HTERT RPE-1 (cell line): ENCODE measurements around the gene CPD.

ENCODE experiments used
- in situ Hi-C: fragments of 300-500 bp; cut with MboI; formaldehyde crosslinking; loops from 4 replicates; pipeline ENCODE4 v1.14.3; 2020; ENCODE audit warnings: low sequenced_read_pairs

CPD gene

DNA sequence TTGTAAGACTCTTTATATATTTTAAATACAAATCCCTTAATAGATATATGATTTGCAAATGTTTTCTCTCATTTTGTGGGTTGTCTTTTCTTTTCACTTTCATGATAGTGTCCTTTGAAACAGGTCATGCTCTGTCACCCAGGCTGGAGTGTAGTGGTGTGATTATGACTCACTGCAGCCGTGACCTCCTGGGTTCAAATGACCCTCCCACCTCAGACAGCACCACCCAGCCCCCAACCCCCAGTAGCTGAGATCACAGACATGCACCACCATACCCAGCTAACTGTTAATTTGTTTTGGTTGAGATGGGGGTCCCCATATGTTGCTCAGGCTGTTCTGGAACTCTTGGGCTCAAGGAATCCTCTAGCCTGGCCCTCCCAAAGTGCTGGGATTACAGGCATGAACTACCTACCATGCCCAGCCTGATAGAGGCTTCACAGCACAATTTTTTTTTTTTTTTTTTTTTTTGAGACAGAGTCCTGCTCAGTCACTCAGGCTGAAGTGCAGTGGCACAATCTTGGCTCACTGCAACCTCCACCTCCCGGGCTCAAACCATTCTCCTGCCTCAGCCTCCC is 26.4 kb upstream of the CPD start:
- in situ Hi-C loops, result no loop called here

DNA sequence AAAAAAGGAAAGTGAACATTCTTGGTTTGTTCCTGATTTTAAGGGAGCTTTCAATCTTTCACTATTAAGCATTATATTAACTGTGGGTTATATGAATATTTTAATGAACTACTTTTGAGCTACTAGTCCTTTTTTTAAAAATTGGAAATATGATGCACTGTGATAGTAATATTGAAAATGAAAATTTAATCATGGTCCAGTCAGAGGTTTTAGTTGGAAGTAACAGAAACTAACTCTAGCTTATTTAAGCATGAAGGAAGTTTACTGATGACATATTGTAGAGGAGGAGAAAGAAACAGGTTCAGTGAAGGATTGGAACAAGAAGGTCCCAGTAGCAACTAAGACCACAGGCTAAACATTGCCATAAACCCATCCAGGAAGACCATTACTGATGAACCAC is 24.0 kb upstream of the CPD start:
- in situ Hi-C loops, result no loop called here

DNA sequence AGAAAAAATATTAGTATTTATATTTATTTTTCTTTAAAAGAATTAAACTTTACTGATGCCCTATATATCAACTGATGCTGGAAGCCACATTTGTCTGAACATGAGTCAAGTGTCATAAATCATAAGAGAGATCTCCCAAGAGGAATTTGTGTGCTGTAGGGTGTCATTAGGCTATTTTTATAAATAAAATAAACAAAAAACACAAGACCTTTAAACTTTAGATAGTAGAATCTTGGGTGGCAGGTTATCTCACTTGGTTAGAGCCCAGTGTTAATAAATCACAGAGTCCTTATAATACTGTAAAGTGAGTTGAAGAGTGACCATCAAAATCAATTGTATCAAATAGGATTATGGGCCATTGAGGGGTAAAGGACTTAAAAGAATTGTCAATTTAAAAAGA is 21.3 kb upstream of the CPD start:
- in situ Hi-C loops, result no loop called here

DNA sequence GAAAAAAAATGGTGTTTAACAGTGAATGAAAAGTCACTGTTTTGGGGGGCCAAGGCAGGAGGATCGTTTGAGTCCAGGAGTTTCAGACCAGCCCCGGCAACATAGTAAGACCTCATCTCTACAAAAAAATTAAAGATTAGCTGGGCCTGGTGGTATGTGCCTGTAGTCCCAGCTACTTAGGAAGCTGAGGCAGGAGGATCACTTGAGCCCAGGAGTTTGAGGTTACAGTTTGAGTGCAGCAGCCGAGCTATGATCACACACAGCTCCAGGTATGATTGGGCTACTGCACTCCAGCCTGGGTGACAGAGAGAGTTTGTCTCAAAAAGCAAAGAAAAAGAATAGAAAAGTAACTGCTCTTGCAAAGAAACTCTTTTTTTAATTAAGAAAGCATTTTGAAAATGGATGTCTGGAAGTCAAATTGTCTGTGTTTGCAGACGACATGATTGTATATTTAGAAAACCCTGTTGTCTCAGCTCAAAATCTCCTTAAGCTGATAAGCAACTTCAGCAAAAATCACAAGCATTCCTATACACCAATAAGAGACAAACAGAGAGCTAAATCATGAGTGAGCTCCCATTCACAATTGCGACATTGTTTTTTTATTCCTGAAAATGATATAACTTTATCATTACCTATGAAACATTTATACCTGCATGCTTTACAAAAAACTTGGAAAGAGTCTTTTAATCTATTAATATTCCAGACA is 20.5 kb upstream of the CPD start:
- in situ Hi-C loops, result no loop called here

DNA sequence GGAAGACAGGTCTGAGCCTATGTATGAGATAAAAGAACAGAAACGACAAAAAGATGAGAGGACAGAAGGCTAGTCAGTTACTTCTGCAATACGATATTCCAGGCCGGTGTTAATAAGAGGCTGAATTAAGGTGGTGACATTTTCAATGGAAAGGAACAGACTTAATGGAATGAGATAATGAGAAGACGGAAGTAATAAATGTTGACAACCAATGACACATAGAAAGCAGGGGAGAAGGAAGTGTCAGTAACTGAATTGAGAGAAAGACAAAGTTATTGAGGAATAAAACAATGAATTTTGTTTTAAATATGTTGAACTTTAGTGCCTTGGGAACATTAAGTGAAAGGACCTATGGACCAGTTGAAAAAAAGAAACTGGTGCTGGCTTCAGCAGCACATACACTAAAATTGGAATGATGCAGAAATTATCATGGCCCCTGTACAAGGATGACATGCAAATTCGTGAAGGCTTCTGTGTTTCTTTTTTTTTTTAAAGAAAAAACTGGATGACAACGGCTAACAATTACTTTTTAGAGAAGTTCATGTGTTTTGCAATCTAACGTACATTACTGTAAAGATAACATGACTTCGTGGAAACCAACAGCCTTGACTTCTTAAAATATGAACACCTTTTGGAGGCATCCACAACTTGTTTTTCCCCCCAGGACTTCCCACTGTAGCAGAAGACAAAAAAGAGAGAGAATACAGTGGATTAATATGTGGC is 18.5 kb upstream of the CPD start:
- in situ Hi-C loops, result no loop called here

DNA sequence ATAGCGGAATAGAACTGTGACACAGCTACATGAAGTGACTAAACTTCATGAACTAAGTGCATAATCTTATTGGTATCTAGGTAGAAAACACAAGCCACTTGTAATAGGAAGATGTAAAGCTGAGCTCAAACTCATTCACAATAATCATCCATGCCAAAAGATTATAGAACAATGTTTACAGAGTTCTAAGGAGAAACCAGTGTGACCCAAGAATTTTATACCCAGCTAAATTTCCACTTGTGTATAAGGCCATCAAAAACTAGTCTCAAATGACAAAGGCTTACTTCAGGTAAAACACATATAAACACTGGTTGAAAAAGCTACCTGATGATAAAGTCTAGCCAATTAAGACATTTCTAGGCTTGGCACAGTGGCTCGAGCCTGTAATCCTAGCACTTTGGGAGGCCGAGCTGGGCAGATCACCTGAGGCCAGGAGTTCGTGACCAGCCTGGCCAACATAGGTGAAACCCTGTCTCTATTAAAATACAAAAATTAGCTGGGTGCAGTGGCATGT is 16.9 kb upstream of the CPD start:
- in situ Hi-C loops, result no loop called here

DNA sequence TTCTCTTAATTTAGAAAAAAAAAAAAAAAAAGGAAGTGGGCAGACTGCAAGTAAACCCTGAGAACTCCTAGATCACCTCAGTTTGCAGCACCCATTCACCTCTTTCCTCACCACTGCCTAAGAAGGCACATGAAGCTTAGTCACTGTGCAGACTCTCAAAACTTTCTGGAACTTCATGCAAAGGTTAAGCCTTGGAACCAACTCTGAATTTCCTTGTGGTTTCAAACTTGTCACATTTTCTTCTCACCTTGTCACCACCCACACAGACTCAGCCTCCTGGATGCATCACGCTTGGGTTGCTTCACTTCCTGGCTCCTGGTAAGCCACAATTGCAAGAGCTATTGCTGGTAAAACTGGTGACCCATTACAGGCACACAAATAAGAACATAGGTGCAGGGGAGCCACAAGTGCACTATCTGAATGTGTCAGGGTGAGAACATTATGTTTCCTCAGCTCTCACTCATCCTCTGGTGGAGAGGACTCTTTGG is 15.0 kb upstream of the CPD start:
- in situ Hi-C loops, result no loop called here

DNA sequence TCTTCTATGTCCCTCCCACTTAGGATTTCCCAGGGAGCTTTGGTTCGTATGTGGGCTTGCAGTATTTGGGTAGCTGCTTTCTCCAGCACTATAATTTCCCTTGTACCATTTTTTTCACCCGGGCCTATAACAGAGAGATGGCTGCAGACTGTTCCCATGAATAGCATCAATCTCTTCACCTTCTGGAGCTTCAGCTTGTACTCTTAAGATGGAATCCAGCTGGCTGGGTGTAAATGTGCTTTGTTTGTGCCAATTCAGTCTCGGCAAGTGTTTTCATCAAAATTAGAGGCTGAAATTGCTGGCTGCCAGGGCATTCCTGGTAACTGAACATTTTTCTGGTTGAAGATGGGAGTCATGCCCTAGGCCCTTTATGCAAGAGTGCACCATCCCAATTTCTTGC is 12.2 kb upstream of the CPD start:
- in situ Hi-C loops, result no loop called here

DNA sequence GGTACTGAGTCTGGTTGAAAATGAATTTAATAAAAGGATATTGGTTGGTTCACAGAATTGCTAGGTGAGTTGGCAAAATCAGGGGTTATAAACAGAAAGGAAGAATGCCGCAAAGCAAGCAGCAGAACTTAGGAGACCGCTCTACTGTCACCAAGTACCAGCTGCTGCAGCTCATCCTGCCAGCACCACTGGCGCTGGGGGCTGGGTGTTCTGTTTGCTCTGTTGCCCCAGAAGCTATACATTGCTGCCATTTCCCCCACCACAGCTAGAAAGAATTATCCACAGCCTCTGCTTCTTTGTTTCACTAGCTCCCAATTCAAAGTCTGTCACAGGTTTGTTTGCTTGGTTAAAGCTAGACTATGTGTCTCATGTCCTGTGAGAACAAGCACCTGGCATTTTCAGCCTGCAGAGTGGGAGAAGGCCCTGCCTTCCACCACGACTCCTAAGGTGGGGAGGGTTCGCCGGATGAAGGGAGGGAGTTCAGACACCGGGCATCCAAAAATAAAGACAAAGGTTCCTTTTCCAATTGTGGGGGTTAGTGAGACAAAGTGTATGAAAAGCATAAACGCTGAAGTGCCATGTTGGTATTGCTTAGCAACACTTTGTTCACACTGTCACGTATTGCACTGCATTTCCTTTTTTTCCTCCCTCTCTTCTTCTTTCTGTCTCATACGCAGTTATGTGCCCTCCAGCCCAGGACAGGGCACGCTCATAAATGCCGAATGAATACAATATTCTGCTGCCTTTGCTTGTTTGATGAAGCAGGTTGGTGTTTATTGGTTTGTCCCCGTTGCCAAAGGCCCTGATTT is 9.6 kb upstream of the CPD start:
- in situ Hi-C loops, result no loop called here

DNA sequence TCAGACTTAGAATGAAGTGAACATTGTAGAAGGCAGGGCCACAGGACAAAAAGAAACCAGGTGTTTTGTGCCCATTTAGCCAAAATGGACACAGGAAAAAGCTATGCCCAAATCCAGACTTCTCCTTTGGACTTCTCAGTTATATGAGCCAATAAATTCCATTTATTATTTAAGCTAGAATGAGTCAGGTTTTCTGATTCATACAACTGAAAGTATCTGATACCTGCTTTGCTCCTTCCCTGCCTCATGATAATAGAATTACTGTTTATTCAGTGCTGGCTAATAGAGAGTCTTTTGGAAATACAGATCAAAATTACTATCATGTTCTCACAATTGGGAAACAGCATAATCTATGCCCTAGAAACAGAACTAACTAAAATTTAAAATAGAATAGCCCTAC is 8.7 kb upstream of the CPD start:
- in situ Hi-C loops, result no loop called here

DNA sequence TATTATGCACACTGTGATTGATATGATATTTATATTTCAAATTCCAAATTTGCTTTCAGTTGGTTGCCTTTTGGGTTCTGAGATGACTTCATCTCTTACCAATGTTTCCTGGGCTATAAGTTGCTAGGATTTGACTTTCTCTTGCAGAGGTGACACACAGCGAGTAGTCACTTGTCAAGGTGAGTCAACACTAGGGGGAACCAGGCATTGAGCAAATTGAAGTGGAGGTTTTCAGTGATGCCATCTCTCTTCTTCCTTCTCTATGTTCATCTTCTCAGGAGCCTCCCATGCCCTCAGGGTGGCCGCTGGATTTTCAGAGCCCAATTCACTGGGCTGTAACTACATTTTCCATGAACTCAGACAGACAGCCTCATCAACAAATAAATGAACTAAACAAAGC is 6.0 kb upstream of the CPD start:
- in situ Hi-C loops, result no loop called here

DNA sequence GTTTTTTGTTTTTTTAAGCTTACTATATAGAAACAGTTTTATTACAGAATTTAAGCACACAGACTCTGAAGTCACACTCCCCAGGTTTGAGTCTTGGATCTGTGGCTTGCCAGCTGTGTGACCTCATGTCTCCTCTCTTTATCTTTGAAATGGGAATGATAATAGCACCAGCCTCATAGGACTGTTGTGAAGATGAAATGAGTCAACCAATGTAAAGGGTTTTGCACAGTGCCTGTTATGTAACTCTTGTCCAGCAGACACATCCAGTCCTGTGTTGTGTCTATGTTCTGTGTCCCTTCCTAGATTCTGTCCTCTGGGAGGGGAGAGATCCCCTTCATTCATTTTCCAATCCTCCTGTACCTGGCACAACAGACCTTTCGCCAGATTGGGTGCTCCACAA is 3.1 kb upstream of the CPD start:
- in situ Hi-C loops, result no loop called here

DNA sequence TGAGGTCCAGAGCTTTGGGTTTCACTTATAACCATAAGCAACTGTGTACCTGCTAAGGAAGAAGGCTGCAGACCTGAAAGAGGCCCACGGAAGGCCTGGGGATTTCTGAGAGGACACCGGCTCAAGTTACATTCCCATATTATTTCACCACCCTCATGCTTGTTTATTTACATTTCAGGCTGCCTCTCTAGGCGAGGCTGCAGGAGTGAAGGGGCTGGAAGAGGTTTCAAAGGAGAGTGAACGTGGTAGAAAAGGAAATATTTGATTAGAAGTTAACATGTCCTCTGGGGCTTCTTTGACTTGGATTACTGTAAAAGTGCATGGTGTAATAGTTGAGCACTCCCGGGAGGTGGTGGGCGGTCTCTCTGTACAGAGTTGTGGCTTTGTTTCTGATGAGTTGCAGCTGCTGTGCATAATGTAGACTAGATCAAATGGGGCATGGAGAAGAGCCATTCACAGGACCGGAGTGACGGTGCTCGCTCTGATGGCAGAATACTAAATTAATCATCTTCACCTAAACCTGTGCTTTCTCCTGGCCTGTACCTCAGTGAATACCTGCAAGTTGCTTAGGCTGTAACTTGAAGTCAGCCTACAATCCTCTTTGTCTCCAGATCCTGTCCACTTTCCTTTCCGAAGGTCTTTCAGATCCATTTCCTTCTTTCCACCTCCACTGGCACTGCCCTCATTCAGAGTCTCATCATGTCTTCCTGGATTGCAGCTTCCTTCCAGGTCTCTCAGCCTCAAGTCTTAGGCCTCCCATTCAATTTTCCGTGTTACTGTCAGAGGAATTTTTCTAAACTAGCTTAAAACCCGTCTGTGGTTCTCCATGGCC is 1.9 kb upstream of the CPD start:
- in situ Hi-C loops, result no loop called here

DNA sequence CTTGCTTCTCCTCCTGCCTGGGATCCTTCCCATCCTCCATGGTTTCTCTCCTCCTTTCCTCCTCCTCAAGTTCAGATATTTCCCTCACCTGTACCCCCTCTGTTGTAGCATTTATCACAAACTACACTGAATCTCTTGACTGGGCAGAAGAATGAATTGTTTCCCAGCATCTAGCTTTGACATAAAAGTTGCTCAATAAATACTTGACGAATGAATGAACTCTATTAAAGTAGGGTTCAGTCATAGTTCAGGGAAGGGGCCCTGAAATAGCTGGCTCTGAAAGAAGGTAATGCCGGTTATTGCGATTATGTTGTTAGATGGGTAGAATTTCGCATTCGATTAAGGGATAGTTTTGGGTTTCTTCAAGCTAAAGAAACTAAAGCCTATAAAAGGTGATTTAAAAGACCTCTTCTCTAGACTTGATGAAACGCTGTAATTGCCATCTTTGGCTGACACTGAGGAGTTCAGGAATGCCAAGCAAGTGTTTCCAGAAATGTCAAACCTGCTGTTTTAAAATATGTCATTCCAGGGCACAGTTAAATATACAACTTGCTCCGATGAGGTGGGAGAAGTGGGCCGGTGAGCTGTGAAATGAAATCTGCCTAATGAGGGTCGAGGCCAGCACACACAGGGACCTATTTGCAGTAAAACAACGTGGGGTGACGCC is 1.0 kb upstream of the CPD start:
- in situ Hi-C loops, result no loop called here

DNA sequence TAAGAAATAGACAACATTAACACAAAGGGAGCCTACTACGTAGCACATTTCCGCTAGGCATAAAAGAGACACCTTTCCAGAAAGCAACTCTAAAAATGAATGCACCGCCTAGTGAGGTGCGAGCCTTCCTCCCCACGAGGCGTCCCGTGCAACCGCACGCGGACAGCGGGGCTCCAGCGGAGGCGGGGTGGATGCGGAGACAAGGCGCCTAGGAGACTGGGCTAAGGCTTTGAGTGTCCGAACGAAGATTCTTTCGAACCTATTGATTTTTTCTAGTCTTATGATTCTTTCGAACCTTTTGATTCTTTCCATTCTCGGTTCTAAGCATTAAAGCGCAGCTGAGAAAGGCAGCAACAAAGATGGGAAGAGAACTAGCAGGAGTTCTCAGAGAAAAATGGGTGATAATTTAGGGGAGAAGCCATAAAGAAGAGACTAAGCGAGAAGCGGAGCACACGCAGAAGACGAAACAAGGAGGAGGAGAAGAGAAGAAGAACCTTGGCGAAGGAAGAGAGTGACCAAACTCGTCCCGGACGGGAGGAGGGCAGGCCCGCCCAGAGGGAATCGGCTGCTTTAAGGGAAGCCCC is 394 bp upstream of the CPD start:
- in situ Hi-C loops, result no loop called here

DNA sequence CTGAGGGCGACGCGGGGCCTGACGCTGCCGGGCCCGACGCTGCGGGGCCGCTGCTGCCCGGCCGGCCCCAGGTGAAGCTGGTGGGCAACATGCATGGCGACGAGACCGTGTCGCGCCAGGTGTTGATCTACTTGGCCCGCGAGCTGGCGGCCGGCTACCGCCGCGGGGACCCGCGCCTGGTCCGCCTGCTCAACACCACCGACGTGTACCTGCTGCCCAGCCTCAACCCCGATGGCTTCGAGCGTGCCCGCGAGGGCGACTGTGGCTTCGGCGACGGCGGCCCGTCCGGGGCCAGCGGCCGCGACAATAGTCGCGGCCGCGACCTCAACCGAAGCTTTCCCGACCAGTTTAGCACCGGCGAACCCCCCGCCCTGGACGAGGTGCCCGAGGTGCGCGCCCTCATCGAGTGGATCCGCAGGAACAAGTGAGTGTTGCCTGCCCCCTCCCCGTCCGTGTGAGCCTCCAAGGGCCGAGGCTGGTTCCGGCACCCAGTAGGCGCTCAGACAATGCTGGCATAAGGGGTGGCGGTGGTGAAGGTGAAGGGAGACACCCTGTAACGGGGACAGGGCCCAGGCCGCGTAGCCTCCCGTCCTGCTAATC is 676 bp downstream of the CPD start:
- in situ Hi-C loops, result no loop called here

DNA sequence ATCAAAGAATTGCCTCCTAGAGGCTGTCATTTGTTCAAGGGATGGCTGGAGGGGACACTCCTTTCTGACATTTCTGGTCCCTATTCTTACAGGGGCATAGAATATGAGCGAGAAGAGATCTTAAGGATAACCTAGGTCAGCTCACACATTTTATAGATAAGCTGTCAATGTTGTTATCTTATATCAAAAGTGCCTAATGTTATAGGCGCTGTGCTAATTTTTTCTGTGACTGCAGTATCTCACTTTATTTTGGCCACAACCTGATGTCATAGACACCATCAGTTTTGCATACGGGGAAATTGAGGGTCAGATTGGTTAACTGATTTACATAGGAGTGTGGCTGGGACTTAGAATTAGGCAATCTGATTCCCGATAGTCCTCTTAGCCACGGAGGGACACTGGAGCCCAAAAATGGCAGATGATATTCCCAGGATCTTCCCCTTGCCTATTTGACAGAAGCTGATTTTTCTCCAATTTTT is 1.2 kb downstream of the CPD start:
- in situ Hi-C loops, result no loop called here

DNA sequence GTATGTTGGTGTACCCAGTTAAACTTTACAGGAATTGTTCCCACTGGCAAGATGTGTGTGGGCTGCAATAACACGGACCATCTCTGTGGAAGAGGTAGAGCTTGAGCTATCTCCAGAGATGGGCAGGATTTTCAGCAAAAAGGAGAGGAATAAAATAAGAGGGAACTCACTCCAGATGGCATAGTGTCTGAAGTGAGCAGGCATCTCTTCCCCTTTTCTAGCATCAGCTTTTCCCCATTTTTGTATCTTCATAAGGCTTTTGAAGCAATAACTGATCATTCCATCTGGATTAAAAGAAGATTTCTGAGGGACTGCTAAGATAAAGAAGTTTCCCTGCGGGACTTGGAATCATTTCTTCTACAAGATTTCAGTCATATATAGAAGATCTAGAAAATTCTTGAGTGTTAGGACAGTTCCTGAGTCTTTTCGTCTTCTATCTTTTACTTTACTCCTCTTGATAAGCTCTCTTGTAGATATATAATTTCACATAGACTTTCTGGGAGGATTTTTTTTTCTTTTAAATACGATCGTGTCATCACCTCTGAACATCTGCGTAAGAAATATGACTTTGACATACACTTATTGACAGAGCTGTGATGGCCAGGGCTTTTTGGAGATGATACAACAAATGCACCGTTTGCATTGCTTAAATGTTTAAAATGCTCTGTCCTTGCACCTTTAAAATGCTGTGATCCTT is 2.1 kb downstream of the CPD start:
- in situ Hi-C loops, result no loop called here

DNA sequence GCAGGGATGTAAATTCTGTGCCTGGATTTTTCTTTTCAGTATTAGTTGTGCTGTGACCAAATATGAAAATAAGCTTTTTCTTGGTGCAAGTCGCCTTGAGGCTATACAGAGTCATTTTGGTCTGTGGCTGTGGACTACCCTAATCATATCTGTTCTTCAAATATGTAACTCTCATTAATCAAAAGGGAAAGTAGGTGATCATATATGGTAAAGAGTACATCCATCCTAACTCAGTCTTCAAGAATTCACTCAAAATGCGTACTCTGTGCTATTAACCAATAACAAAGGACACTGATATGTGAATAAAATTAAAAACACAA is 2.6 kb downstream of the CPD start:
- in situ Hi-C loops, result no loop called here
